DOHH2 (cell line): ENCODE data around the gene CDIPT.

ENCODE experiments used
- EZH2phosphoT487 ChIP-seq: fragments of 200-600 bp; sonication (generic); IDR thresholded peaks from 2 replicates; pipeline ENCODE4 v1.6.1; 2017; ENCODE audit warnings: borderline replicate concordance, mild to moderate bottlenecking, antibody characterized with exemption, low read length, moderate library complexity, mixed read lengths
- TF ChIP-seq, protein P1 (sequence below): fragments of 200-600 bp; sonication (generic); IDR thresholded peaks from one replicate; pipeline ENCODE4 v1.5.1; 2014; ENCODE audit warnings: antibody characterized with exemption, mild to moderate bottlenecking, low read depth, low read length; ENCODE audit not compliant: poor library complexity, severe bottlenecking

DNA sequence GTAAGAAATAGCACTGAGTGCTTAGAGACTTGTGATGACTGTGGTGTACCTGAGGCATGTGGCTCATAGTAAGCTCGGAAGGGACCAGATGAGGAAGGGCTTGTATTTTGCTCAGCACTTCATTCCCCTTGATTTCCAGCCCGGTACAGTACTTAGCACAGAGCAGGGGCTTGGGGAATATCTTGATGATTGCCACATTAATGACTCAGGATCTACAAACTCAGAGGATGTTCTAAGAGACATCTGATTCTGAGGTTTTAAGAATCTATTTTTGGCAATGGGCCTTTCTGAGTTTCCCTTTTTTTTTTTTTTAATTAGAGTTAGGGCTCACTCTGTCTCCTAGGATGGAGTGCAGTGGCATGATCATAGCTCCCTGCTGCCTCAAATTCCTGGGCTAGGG, 46.4 kb upstream of the CDIPT start:
- TF ChIP-seq, protein P1, sequence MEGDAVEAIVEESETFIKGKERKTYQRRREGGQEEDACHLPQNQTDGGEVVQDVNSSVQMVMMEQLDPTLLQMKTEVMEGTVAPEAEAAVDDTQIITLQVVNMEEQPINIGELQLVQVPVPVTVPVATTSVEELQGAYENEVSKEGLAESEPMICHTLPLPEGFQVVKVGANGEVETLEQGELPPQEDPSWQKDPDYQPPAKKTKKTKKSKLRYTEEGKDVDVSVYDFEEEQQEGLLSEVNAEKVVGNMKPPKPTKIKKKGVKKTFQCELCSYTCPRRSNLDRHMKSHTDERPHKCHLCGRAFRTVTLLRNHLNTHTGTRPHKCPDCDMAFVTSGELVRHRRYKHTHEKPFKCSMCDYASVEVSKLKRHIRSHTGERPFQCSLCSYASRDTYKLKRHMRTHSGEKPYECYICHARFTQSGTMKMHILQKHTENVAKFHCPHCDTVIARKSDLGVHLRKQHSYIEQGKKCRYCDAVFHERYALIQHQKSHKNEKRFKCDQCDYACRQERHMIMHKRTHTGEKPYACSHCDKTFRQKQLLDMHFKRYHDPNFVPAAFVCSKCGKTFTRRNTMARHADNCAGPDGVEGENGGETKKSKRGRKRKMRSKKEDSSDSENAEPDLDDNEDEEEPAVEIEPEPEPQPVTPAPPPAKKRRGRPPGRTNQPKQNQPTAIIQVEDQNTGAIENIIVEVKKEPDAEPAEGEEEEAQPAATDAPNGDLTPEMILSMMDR, result no peak
- TF ChIP-seq EZH2phosphoT487, result no peak
